NK-92 (cell line): ENCODE data around the gene IFIT5.
"Not testable (repeated sequence)": the region's sequence is repeated elsewhere in the genome, so short reads cannot be mapped to it uniquely, and the experiment has no call there.

ENCODE experiments used
- DNase-seq: peaks from one replicate; lab custom pipeline; 2025; ENCODE audit not compliant: unreplicated experiment; lab: John Stamatoyannopoulos, UW

IFIT5 gene

DNA sequence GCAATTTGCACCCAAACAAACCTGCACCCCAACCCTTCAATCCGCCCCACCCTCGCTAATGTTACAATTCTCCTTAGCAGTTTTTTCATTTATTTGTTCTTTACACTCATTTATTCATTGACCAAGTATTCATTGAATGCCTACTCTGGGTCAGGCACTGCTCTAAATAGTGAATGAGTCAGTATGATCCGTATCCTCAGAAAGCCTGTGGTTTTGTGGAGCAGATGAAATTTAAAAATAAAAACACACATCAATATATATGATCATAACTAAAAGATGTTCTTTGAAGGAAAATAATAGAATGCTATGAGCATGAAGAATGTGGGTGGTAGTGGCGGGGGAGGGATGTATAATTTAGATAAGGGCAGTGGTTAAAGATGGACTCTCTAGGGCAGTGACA lies 13.3 kb downstream of the IFIT5 start:
- no peak for DNase-seq

DNA sequence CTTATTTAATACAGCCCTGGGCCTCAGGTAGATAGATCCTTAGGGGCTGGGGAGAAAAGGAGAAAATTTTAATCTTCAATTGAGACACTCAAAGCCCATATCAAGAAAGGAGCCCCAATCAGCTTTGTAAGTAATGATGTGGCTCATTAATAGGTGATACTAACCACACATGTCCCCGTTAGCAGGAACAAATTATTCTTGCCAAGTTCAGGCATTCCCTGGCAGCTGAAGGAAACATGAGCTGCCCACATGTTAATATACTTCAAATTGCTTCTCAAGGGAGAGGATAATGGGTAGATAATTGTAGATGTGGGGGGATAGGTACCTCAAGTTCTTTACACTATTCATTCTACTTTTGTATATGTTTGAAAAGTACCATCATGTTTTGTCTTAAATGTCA lies 14.5 kb downstream of the IFIT5 start:
- DNase-seq = no peak

DNA sequence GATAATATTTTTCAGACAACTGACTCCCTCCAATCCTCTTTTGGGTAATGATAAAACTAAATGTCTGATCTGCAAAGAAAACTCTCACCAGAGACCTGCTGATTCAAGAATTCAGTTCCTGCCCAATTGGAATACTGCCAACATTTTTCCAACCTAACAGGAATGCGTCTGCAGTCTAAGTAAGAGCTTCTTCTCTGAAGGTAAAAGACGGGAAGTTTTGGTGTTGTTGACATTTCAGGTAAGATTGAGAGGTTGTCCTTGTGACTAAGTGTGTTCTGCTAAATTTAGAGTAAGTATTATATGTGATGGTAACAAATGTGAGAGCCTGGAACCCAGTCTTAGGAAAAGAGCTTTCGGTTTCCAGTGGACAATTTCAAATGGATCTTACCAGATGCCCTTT lies 17.6 kb downstream of the IFIT5 start:
- no peak for DNase-seq

DNA sequence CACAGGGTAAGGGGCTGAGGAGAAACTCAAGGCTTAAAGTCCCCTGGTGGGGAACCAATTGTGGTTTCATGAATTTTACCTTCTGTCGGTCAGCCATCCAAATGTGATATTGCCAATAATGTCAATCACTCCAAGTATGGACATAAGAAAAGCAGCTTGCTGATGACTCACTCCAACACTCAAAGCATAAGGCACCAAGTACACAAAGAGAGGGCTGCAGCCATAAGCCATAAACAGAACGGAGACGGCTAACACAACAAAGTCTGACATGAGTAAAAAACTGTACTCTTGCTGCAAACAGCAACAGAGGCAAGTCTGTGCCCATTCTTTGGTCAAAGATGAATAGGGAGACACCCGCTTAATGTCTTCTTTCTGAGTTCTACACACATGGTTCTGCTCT lies 24.2 kb downstream of the IFIT5 start:
- DNase-seq = no peak

DNA sequence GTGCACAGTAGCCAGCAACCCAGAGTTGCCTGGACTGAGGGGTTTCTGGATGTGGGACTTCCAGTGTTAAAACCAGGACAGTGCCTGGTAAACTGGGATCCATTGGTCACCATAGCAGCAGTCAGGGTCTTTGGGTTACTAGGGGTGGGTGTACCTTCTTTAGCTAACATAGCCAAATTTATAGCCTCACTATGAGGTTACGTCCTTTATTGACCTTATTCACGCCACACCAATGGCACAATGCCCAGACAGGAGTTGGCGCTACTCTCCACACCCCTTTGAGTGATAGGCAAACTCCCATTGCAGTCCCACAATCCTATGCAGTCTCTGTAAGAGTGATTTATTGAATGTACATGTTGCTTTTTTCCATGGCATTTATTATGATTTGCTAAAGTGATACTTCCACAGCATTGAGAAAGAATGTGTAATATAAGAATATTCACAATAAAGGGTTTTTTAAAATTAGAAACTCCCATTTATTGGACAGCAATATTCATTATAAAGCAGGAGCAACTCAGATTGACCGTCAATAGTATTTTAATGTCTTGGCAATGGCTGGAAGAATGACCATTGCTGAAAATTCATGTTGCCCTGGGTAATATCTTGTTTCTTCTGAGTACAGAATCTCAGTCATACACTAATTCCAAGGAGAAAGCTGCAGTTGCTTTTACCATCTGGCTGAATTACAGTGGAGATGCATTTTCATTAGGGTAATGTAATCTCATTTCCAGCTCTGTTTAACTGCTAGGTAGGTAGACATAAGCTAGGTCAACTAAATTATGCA lies 26.1 kb downstream of the IFIT5 start:
- no peak for DNase-seq

DNA sequence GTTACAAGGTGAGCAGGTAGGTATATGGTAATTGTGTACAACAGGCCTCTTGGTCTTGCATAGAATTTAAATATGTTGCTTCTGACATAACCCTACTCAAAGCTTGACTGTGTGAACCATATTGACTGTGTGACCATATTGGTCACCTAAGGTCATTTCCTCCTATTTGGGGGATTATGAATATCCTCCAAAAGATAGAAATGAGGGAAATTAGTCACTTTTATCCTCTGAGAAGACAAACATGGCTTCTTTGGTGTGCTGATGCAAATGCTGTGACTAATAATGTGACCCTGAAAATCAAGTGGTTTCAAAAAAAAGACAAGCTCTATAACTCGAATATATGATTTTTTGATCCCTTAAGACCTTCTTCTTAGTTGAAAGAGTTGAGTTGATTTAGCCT lies 27.9 kb downstream of the IFIT5 start:
- no peak for DNase-seq

DNA sequence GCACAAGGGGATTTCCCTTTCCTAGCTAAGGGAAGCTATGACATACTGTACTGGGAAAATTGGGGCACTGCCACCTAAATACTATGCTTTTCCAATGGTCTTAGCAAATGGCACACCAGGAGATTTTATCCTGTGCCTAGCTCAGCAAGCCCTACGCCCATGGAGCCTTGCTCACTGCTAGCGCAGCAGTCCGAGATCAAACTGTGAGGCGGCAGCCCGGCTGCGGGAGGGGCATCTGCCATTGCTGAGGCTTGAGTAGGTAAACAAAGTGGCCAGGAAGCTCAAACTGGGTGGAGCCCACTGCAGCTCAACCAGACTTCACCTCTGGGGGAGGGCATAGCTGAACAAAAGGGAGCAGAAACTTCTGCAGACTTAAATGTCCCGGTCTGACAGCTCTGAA lies 30.5 kb downstream of the IFIT5 start:
- not testable (repeated sequence) for DNase-seq

DNA sequence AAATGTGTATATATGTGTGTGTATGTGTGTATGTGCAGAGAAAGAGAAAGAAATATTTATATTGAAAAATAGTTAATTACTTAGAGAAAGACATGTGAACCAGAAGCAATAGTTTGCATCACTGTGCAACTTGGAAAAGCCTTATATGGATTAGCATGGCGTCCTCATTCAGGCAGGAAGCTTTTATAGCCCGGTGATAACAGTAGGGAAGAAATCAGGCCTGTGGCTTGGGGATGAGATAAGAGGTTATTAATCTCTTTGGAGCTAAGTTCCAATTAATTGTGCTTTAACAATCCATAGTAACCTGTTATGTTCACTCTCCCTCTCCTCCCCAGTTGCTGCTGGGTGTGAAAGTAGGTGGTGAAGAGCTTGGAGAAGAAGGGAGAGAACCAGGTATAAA lies 36.5 kb downstream of the IFIT5 start:
- no peak for DNase-seq

DNA sequence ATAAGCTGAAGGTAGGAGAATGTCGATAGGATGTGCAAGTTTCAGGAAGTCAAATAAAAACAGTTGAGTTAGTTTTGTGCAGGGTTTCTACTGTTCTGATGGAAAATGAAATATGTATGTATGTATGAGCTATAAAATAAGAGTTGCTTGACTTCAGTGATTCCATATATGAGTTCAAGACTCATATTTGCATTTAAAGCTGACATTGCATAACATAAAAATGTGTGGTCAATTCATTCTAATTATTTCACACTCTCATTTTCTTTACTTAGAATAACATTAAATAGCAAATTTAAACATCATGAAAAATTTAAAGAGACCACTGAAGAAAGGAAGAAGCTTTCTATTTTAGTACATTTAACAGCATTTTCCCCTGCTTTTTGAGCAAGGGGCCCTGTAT lies 37.8 kb downstream of the IFIT5 start:
- no peak for DNase-seq

DNA sequence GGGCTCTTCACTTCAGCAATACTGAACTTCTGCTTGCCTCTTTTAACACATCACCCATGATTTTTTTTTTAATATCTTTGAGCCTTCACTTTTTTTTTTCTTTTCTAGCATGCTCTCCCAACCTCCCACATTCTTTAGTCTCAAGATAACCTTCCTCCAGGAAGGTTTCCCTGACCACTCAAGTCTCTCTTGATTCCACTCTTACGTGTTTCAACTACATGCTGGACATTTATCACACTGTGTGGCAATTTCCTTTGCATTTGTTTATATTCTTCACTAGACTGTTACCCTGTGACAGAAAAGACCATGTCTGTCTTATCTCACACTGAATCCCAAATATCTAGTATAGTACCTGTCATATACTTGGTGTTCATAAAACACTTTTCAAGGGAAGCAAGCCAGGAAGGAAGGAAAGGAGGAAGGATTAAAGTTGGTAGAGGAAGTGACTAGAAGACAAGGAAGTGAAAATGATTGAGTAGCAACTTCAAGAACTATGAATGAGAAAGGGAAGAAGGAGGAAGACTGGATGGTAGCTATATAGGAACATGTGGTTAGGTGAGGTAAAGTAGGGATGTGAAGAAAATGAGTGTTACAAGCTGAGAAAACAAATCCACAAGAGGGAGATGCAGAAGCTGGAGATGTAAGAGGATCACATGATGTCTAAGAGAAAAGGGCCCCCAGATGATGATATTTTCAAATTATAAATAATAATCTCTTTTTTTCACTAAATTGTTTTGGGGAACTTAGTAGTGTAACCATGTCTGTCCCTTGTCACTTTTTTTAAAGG lies 40.4 kb downstream of the IFIT5 start:
- no peak for DNase-seq

DNA sequence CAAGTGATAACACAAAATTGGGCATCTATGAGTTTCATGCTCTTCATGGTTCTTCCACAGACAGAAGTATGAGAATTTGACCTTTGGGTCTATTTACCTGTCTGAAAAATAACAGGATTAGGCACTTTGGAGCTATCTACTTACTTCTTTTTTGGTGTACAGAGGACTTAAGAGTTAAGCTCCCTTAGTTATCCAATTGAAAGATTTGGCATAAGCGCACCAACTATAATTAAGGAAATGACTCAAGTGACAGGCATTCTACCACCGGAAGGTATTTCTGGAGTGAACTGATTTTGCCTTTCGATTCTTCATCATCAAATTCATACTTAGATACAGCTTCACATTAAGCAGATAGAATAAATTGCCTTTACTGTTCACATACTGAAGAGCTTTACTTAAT lies 43.9 kb downstream of the IFIT5 start:
- DNase-seq = no peak

DNA sequence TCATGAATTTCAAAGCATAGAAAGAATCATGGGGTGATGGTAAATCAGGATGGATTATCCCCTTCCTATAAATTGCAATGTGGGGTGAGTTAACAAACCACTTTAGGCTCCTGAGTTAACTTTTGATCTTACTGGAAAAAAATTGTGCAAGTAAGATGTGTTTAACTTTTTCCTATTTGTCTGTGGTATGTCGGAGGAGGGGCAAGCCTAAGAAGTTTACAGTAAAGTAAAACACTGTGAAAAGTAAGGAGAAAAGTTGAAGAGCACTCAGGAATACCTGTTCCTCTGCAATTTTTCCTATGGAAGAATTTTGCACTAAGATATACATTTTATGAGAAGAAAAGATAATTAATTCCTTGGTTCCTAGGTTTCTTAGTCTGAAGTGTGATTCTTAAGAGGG lies 44.4 kb downstream of the IFIT5 start:
- DNase-seq = no peak

DNA sequence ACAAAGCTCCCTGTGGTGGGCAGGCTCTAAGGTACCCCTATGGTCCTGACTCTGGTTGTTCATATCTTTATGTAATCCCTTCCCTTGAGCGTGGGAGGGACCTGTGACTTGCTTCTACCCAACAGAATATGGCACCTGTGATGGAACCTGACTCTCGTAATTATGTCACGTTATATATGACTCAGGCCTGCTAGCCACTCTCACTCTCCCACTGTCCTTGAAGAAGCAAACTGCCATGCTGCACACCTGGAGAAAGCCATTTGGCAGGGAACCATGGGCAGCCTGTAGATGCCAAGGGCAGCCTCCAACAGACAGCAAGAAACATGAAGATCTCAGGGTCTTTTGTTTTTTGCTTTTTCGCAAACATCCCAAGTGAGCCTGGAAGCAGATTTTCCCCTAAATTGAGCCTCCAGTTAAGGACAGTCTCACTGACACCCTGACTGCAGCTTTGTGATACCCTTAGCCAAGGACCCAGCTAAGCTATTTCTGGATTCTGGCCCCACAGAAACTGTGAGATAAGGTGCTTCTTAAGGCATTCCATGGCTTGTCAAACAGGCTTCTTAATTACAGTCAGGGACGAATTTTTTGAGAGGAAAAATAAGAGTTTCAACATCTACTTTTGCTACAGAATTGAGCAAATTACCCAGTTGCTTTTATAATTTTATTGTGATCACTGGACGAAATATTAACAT lies 49.6 kb downstream of the IFIT5 start:
- no peak for DNase-seq

DNA sequence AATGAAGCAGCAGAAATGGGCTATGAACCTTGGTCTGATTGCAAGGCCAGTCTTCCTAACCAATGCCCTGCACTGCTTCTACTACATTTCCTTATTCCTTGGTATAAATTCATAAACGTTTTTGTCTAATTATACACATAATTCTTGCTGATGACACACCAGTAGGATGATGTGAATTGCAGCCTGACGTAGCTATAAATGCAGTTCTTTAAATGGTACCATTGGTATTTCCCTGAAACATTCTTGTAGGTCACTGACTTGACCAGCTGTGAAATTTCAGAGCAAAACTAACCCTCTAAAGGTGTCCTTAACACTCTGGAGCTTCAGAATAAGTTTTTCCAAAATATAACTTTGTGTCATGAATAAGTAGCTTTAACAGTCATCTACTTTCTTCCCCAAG lies 50.8 kb downstream of the IFIT5 start:
- DNase-seq = no peak

DNA sequence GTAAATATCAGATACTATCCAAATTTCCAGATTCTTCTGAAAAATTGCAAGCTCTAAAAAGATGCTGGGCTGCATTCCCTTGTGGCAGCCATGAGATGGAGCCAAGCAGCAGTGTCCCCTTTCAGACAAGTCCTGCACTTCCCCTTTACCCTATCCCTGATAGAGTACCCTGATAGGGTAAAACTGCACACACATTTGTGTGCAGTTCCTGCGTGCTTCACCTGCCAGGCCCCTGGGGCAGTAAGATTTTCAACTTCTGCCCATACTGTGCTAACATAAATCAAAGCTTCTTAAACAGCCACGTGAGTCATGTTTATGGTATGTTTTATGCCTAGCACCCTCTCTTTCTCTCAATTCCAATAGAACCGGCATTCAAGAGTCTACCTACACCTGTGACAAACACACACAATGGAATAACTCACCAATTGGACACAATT lies 52.2 kb downstream of the IFIT5 start:
- no peak for DNase-seq

DNA sequence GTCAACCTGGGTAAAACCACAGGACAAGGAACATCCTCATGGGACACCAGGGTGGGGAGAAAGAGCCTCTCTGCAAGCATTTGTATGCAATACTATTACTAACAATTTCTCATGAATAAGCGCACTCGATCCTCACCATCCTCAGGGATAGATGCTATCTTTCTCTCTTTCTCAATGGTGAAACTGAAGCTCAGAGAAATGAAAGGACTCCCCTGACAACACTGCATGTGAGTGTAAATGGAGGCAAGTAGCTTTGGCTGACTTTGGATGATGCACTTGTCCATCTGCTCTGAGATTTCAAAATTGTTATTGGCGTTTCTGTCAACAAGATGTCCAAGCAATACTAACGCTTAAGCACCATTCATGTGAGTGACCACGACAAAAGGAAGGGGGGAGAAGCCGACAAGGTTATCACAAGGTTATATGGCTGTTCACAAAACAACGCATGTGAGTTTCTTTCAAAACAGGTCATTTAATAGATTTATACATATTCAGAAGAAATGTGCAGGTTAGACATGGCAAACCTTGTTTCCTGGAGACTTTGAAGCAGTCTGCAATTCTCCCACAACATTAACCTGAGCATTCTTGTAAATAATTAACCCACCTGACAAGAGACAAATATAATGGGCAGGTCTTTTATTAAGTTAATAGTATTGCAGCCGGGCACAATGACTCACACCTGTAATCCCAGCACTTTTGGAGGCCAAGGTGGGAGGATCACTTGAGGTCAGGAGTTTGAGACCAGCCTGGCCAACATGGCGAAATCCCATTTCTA lies 54.0 kb downstream of the IFIT5 start:
- no peak for DNase-seq

DNA sequence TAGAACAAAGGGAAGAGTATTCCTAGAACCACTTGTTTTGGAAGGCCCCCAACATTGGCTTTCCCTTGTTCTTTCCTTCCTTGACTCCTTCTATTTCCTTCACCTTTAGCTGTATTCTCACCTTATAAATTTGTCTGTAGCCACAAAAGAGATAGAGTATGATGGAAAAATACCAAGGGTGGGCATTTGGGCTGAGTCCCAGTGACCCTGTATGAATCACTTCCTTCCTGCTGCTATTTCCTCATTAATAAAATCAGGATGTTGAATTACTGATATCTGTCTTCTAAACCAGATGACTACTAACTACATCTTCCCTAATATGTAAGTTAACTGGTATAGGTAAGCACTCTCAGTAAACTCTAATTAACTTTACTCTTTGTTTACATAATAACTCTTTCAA lies 55.1 kb downstream of the IFIT5 start:
- DNase-seq = no peak
